Esophagus (tissue), 2 donors: ENCODE measurements around the gene EEF1G. TPM values are rescaled to one million over a fixed set of nuclear protein-coding genes. Genes with fewer than 3 reads are reported as not detected.
"Not testable (repeated sequence)": the region's sequence is repeated elsewhere in the genome, so short reads cannot be mapped to it uniquely, and the experiment has no call there.

Experiments
- H3K27ac ChIP-seq, 2 donors: one replicate each; pipeline ENCODE4 v1.5.1; 2013; ENCODE audit warnings: low read depth in 2 of 2, mild to moderate bottlenecking in 2 of 2, inconsistent platforms in 1 of 2, low read length in 1 of 2, moderate library complexity in 1 of 2
- H3K27me3 ChIP-seq, 2 donors: one replicate each; pipeline ENCODE4 v1.6.1; 2013; ENCODE audit warnings: low read length in 2 of 2, control low read depth in 1 of 2, mild to moderate bottlenecking in 1 of 2; ENCODE audit not compliant: insufficient read depth in 2 of 2, control insufficient read depth in 1 of 2
- H3K36me3 ChIP-seq, 2 donors: one replicate each; pipeline ENCODE4 v1.6.1; 2013; ENCODE audit warnings: low read length in 1 of 2; ENCODE audit not compliant: control insufficient read depth in 2 of 2, insufficient read depth in 2 of 2
- H3K4me1 ChIP-seq, 2 donors: one replicate each; pipeline ENCODE4 v1.6.1; 2013; ENCODE audit warnings: low read length in 1 of 2; ENCODE audit not compliant: control insufficient read depth in 2 of 2, insufficient read depth in 2 of 2
- H3K4me3 ChIP-seq, 2 donors: one replicate each; pipeline ENCODE4 v1.5.1; 2013; ENCODE audit warnings: low read length in 2 of 2, mild to moderate bottlenecking in 2 of 2, low read depth in 1 of 2, moderate library complexity in 1 of 2
- H3K9me3 ChIP-seq, 2 donors: one replicate each; pipeline ENCODE4 v1.6.1; 2013; ENCODE audit warnings: mild to moderate bottlenecking in 2 of 2, low read depth in 1 of 2, low read length in 1 of 2, moderate library complexity in 1 of 2; ENCODE audit not compliant: control insufficient read depth in 2 of 2, insufficient read depth in 1 of 2
- WGBS, 2 donors: extraction: QIAGEN DNeasy Blood & Tissue Kit; methylation state at CpG; one replicate each; pipeline ENCODE4 v1.1.7; 2013; 5-methylcytosine and 5-hydroxymethylcytosine counted together
- polyA plus RNA-seq, 2 donors: library from polyadenylated mRNA; stranded (reverse); fragments of 200-250 nt; gene quantifications; one replicate each; pipeline ENCODE4 v1.2.3, GENCODE V29; 2013
- donor health status: healthy with polysubstance abuse.
- donor health status: Bipolar disorder and iron deficiency.

The EEF1G gene
- polyA plus RNA-seq, 2 donors = 884 to 1,495 TPM

DNA sequence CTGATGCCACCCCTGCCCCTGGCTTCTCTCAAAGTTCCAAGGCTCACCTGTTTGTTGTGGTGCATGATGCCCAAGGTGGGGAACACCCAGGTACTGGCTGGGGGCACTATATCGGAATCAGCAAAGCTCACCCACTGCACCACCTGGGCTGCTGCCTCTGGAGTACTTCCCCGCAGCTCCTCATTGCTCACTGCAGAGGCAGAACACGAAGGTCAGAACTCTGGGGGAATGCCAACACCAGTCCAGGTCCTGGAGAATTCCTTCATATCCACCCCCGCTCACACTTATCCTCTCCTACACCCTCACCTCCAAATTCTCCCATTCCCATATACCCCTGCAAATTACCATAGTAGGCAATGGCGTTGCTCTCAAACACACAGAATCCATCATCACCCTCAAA, 2.2 kb downstream of the EEF1G start:
- H3K4me3 ChIP-seq, H3K4me1 ChIP-seq, H3K9me3 ChIP-seq, H3K27me3 ChIP-seq: not testable (repeated sequence)
- Histone ChIP-seq H3K27ac (peak overlapping the region in 1 of 2 donors; percentile 35), H3K36me3 (peaks cover 0 to 24% of the 10 kb centered on the region in 2 donors)
- WGBS, 2 donors = 92 to 93% methylated on average over 5 of the region's 5 CpGs

DNA sequence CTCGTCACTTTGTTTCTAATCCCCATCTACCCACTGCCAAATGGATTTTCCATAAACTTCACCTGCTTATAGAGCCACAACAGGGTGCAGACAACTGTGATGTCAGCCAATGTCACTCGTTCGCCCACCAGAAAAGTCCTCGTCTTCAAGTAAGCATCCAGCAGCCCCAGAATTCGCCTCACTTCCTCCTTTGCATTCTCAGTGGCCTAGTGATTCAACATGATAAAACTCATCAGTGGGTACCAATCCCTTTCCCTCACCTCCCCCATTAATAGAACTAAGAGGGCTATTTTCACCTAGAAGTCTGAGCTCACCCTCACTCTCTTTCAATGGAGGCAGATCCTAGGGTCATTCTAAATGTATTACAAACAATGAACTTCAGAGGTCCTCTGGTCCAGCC, 2.8 kb downstream of the EEF1G start:
- H3K36me3 ChIP-seq = peaks cover 3 to 26% of the 10 kb centered on the region in 2 donors
- not testable (repeated sequence) for H3K27me3 ChIP-seq, H3K4me1 ChIP-seq, H3K27ac ChIP-seq, H3K4me3 ChIP-seq, H3K9me3 ChIP-seq
- 91 to 92% methylated on average over 5 of the region's 5 CpGs for WGBS, 2 donors

- WGBS, 2 donors = 75 to 85% methylated on average over 1 of the region's 1 CpG
- no peak overlapping the region for H3K27ac ChIP-seq
- H3K4me1 ChIP-seq = no peaks in the 10 kb centered on the region
- peaks cover 3 to 30% of the 10 kb centered on the region in 2 donors for H3K36me3 ChIP-seq
- no peak overlapping the region for H3K4me3 ChIP-seq
- H3K27me3 ChIP-seq = no peaks in the 10 kb centered on the region
- H3K9me3 ChIP-seq = no peaks in the 10 kb centered on the region
Measured at GRCh38 chr11:62569611-62570010, 4.1 kb downstream of the EEF1G start.

GRCh38 chr11:62567018-62567633, 6.6 kb downstream of the EEF1G start:
- H3K36me3 ChIP-seq = peaks cover 3 to 31% of the 10 kb centered on the region in 2 donors
- no peak overlapping the region for H3K4me3 ChIP-seq
- no peaks in the 10 kb centered on the region for H3K27me3 ChIP-seq
- H3K27ac ChIP-seq = no peak overlapping the region
- H3K4me1 ChIP-seq = no peaks in the 10 kb centered on the region
- no peaks in the 10 kb centered on the region for H3K9me3 ChIP-seq
- 78 to 79% methylated on average over 8 of the region's 8 CpGs for WGBS, 2 donors

DNA sequence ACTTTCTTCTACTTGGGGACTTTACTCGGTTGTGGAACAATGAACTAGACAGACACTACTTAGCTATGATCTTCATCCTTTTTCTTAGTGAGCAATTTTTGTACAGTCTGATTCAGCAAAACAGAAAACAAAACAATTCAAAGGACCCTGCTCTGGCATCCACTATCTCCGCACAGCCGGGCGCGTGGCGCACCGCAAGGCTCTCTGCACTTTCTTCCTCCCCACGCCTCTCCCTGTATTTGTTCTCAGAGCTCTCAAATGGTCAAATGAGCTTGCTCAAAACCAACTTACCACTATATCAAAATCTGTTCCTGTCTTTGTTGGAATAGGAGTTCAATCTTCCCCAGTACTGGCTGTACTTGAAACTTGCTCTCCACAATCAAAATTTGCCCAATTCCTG, 7.4 kb downstream of the EEF1G start:
- Histone ChIP-seq H3K4me1 (no peaks in the 10 kb centered on the region), H3K36me3 (peaks cover 3 to 28% of the 10 kb centered on the region in 2 donors), H3K9me3 (no peaks in the 10 kb centered on the region), H3K27ac (no peak overlapping the region), H3K4me3 (no peak overlapping the region), H3K27me3 (no peaks in the 10 kb centered on the region)
- 88 to 91% methylated on average over 8 of the region's 8 CpGs for WGBS, 2 donors

- Histone ChIP-seq H3K36me3 (peaks cover 3 to 18% of the 10 kb centered on the region in 2 donors), H3K4me3 (no peak overlapping the region), H3K9me3 (no peaks in the 10 kb centered on the region), H3K27ac (no peak overlapping the region), H3K4me1 (no peaks in the 10 kb centered on the region), H3K27me3 (no peaks in the 10 kb centered on the region)
- WGBS, 2 donors = 66 to 69% methylated on average over 5 of the region's 5 CpGs
Measured at GRCh38 chr11:62565100-62565802, 8.4 kb downstream of the EEF1G start.

- H3K27me3 ChIP-seq, H3K4me1 ChIP-seq, H3K9me3 ChIP-seq, H3K4me3 ChIP-seq: not testable (repeated sequence)
- peaks cover 7 to 19% of the 10 kb centered on the region in 2 donors for H3K36me3 ChIP-seq
- 61 to 68% methylated on average over 3 of the region's 3 CpGs for WGBS, 2 donors
- H3K27ac ChIP-seq = peak overlapping the region; percentile 22 to 68
Measured at GRCh38 chr11:62561677-62562230, 11.9 kb downstream of the EEF1G start.

GRCh38 chr11:62560566-62561103, 13.1 kb downstream of the EEF1G start:
- no peak overlapping the region for H3K4me3 ChIP-seq
- 19 to 39% methylated on average over 2 of the region's 2 CpGs for WGBS, 2 donors
- H3K36me3 ChIP-seq = peaks cover 4 to 15% of the 10 kb centered on the region in 2 donors

DNA sequence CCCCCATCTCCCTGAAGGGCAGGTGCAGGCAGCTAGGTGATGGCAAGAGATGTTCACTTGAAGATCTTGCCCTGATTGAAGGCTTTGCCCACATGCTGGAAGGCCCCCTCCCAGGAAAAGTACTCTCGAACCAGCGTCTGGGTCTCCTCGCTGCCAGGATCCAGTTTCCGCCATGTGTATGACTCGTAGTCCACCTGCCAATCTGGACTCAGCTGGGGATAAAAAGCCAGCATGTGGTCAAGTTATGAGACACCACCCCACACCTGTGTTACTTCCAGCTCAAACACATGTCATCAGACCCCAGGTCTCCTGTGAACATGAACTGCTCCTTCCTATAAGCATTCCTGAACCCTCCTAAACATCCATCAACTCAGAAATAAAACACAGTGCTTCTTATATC, 14.1 kb downstream of the EEF1G start:
- WGBS, 2 donors = 62 to 69% methylated on average over 5 of the region's 5 CpGs
- Histone ChIP-seq H3K4me1 (peaks cover 0 to 27% of the 10 kb centered on the region in 2 donors), H3K27ac (peak overlapping the region; percentile 71 to 87), H3K36me3 (peaks cover 4 to 14% of the 10 kb centered on the region in 2 donors)
- not testable (repeated sequence) for H3K9me3 ChIP-seq, H3K27me3 ChIP-seq, H3K4me3 ChIP-seq

More at GRCh38 chr11:62560566-62561103, 13.1 kb downstream of the EEF1G start:
- H3K9me3 ChIP-seq = no peaks in the 10 kb centered on the region
- peak overlapping the region; percentile 71 to 87 for H3K27ac ChIP-seq
- no peaks in the 10 kb centered on the region for H3K27me3 ChIP-seq
- peaks cover 0 to 18% of the 10 kb centered on the region in 2 donors for H3K4me1 ChIP-seq
